AG09319 (cell line): Measurements from ENCODE around the gene MUC5B.

Source experiments
- DNase-seq: peaks from one replicate; pipeline ENCODE4 v3.0.0-alpha.2; 2010; ENCODE audit warnings: low read depth; ENCODE audit errors: extremely low read depth
- CTCF ChIP-seq: IDR thresholded peaks from 2 replicates; pipeline ENCODE4 v1.5.1; 2011; ENCODE audit warnings: low read depth, mild to moderate bottlenecking, inconsistent platforms, low read length, moderate library complexity

Gene MUC5B

GRCh38 chr11:1235306-1235900 lies 12.5 kb downstream of the MUC5B start:
- TF ChIP-seq CTCF, result no peak
- DNase-seq, result no peak

GRCh38 chr11:1235901-1236315 lies 13.0 kb downstream of the MUC5B start:
- no peak for TF ChIP-seq CTCF
- no peak for DNase-seq

- DNase-seq, result no peak
These were observed 13.7 kb downstream of the MUC5B start for GRCh38 chr11:1236316-1237127.

GRCh38 chr11:1237128-1237580 lies 14.3 kb downstream of the MUC5B start:
- no peak for TF ChIP-seq CTCF
- DNase-seq, result no peak

More at GRCh38 chr11:1236316-1237127, 13.7 kb downstream of the MUC5B start:
- no peak for TF ChIP-seq CTCF

GRCh38 chr11:1237851-1238250 lies 15.0 kb downstream of the MUC5B start:
- no peak for DNase-seq
- TF ChIP-seq CTCF, result no peak

- TF ChIP-seq CTCF, result no peak
- DNase-seq, result no peak
These were observed 16.1 kb downstream of the MUC5B start for GRCh38 chr11:1238767-1239595.
